Right lobe of liver (tissue), 4 donors: Measurements from ENCODE around the gene DOHH.

Source experiments
- CTCF ChIP-seq, 4 donors: fragments of 200-600 bp in 3 of 4; fragments of 450-650 bp in 1 of 4; IDR thresholded peaks; one replicate each; pipeline versions ENCODE4 v1.5.1 to v1.8.0; 2016 to 2022; ENCODE audit warnings: antibody characterized with exemption in 4 of 4, mild to moderate bottlenecking in 2 of 4
- POLR2A ChIP-seq: fragments of 450-650 bp; IDR thresholded peaks from one replicate; pipeline ENCODE4 v1.6.1; 2017; ENCODE audit warnings: antibody characterized with exemption, mild to moderate bottlenecking
- donor health status: DM: no; HTN: no; CAD: no.
- donor health status: DM: no; HTN: no; CAD: no.
- donor health status: DM: no; HTN: yes; CAD: no.

GRCh38 chr19:3524904-3525451 lies 24.5 kb upstream of the DOHH start:
- TF ChIP-seq CTCF (IDR thresholded peaks at IDR 0.05) (no peak), POLR2A (no peak)
